Endothelial cell of umbilical vein (primary cell): ENCODE data around the gene USP27X. TPM values are rescaled to one million over a fixed set of nuclear protein-coding genes. Genes with fewer than 3 reads are reported as not detected.

Source experiments
- BruUV-seq: library from RNA; stranded (reverse); fragments of 400-500 nt; replicated peaks from 2 replicates; lab custom pipeline; 2021; lab: Mats Ljungman, UMichigan
- CTCF ChIA-PET: fragments of 300-600, 350-600 bp; sonication (Branson Sonifier 250); formaldehyde crosslinking; loops from one replicate; lab custom pipeline; 2021; ENCODE audit warnings: antibody characterized with exemption, inconsistent platforms; lab: Charles Lee
- POLR2A ChIA-PET: fragments of 300-600, 350-600 bp; sonication (Branson Sonifier 250); formaldehyde crosslinking; loops from one replicate; lab custom pipeline; 2021; ENCODE audit warnings: antibody characterized with exemption, inconsistent platforms; lab: Charles Lee
- DNase-seq: peaks from one replicate; pipeline ENCODE4 v3.0.0-alpha.2; 2011; ENCODE audit warnings: low read depth, low spot score
- FAIRE-seq: peaks from 2 replicates; lab custom pipeline; 2011; peaks lifted over from hg19 to GRCh38; lab: Jason Lieb, UNC
- H2AFZ ChIP-seq: 2 replicates; pipeline ENCODE4 v1.6.0; 2012; ENCODE audit warnings: low read depth, low read length, control low read depth, inconsistent platforms
- H3K27ac ChIP-seq: 2 replicates; pipeline ENCODE4 v1.5.1; 2011; ENCODE audit warnings: low read depth, mild to moderate bottlenecking, control low read depth, low read length, moderate library complexity; ENCODE audit not compliant: insufficient read depth
- H3K27me3 ChIP-seq, 2 experiments: 2 replicates each; pipeline versions ENCODE4 v1.6.0 to v1.6.1; 2011; ENCODE audit warnings: low read length in 2 of 2, mixed read lengths in 1 of 2; ENCODE audit not compliant: control insufficient read depth in 2 of 2, insufficient read depth in 2 of 2
- H3K36me3 ChIP-seq, 2 experiments: 2 replicates in 1 of 2; 3 replicates in 1 of 2; pipeline ENCODE4 v1.5.1; 2011; ENCODE audit warnings: low read length in 2 of 2, mild to moderate bottlenecking in 1 of 2, moderate library complexity in 1 of 2; ENCODE audit not compliant: control insufficient read depth in 2 of 2, insufficient read depth in 2 of 2; ENCODE audit errors: extremely low read depth in 1 of 2
- H3K4me1 ChIP-seq: 3 replicates; pipeline ENCODE4 v1.5.1; 2011; ENCODE audit warnings: mild to moderate bottlenecking, low read length; ENCODE audit not compliant: control insufficient read depth, insufficient read depth; ENCODE audit errors: extremely low read depth
- H3K4me2 ChIP-seq: 2 replicates; pipeline ENCODE4 v1.6.1; 2011; ENCODE audit warnings: low read length, control low read depth, mixed read lengths; ENCODE audit not compliant: insufficient read depth
- H3K4me3 ChIP-seq, 3 experiments: fragments of 200-600 bp in 1 of 3; sonication (generic), shearing (Covaris generic) in 1 of 3; replicated peaks in 1 of 3; 2 replicates each; pipeline ENCODE4 v1.5.1; 2011 to 2016; ENCODE audit warnings: control low read depth in 3 of 3, low read length in 3 of 3, mild to moderate bottlenecking in 2 of 3, inconsistent platforms in 1 of 3, low read depth in 1 of 3, moderate library complexity in 1 of 3; ENCODE audit not compliant: insufficient read depth in 1 of 3
- H3K79me2 ChIP-seq: 2 replicates; pipeline ENCODE4 v1.6.0; 2012; ENCODE audit warnings: low read length, inconsistent platforms; ENCODE audit not compliant: control insufficient read depth, insufficient read depth
- H3K9ac ChIP-seq: replicated peaks from 2 replicates; pipeline ENCODE3; 2011; ENCODE audit warnings: low read length, control low read depth; ENCODE audit not compliant: insufficient read depth; ENCODE audit errors: extremely low read depth
- H3K9me1 ChIP-seq: replicated peaks from 3 replicates; pipeline ENCODE4 v1.6.0; 2011; ENCODE audit warnings: mild to moderate bottlenecking, low read length; ENCODE audit not compliant: control insufficient read depth, insufficient read depth; ENCODE audit errors: extremely low read depth
- H3K9me3 ChIP-seq: replicated peaks from 2 replicates; pipeline ENCODE4 v1.5.1; 2012; ENCODE audit warnings: low read length, inconsistent platforms; ENCODE audit not compliant: control insufficient read depth, insufficient read depth
- H4K20me1 ChIP-seq: replicated peaks from 2 replicates; pipeline ENCODE3; 2011; ENCODE audit warnings: mild to moderate bottlenecking, low read length; ENCODE audit not compliant: control insufficient read depth, insufficient read depth; ENCODE audit errors: extremely low read depth
- CTCF ChIP-seq, 2 donors: IDR thresholded peaks; 1 replicate in 1 of 2; 2 replicates in 1 of 2; pipeline ENCODE4 v1.5.1; 2011; ENCODE audit warnings: low read length in 2 of 2, mild to moderate bottlenecking in 2 of 2, moderate library complexity in 2 of 2, control low read depth in 1 of 2, inconsistent platforms in 1 of 2, low read depth in 1 of 2; ENCODE audit not compliant: insufficient read depth in 1 of 2; ENCODE audit errors: extremely low read depth in 1 of 2
- EZH2 ChIP-seq: IDR thresholded peaks from 2 replicates; pipeline ENCODE4 v1.6.1; 2012; ENCODE audit warnings: borderline replicate concordance, low read depth, mild to moderate bottlenecking, moderate library complexity, low read length, inconsistent platforms; ENCODE audit not compliant: severe bottlenecking
- FOS ChIP-seq: IDR thresholded peaks from 2 replicates; pipeline ENCODE4 v1.6.1; 2011; ENCODE audit warnings: mild to moderate bottlenecking, low read length, moderate library complexity, borderline replicate concordance; ENCODE audit not compliant: insufficient read depth
- GATA2 ChIP-seq: IDR thresholded peaks from 2 replicates; pipeline ENCODE4 v1.7.0; 2011; ENCODE audit warnings: low read depth, mild to moderate bottlenecking, moderate library complexity, mixed read lengths, low read length; ENCODE audit not compliant: insufficient read length, insufficient read depth
- MAX ChIP-seq: IDR thresholded peaks from 2 replicates; pipeline ENCODE4 v1.6.1; 2011; ENCODE audit not compliant: insufficient read depth, insufficient read length
- POLR2A ChIP-seq: IDR thresholded peaks from 2 replicates; pipeline ENCODE4 v1.6.1; 2012; ENCODE audit warnings: low read depth, mild to moderate bottlenecking, control low read depth, low read length
- dilution Hi-C: fragments of 300-500 bp; cut with MboI; formaldehyde crosslinking; loops from one replicate; pipeline ENCODE4 v1.15.0; 2019; ENCODE audit warnings: low sequenced_read_pairs; ENCODE audit not compliant: extremely low pct_ligation_motif_present
- intact Hi-C: fragments of 100-400 bp; cut with micrococcal nuclease; formaldehyde crosslinking; loops from one replicate; pipeline ENCODE4 v1.10.0; 2022
- polyA plus RNA-seq, 4 experiments: library from polyadenylated mRNA; depleted of rRNA in 3 of 4; stranded (reverse) in 3 of 4; unstranded in 1 of 4; fragments of >200 nt; gene quantifications; 2 replicates each; pipeline versions ENCODE4 v1.2.1 to v1.2.3, GENCODE V29; 2011 to 2012; ENCODE audit warnings: missing spikeins in 1 of 4
- total RNA-seq: library from RNA; stranded (reverse); gene quantifications from 2 replicates; pipeline ENCODE4 v1.2.3, GENCODE V29; 2021

USP27X gene
- total and polyA plus RNA-seq, 2 donors (not counting 3 experiments of a cell fraction or from before 2014, with no cell fraction given): 2.2 to 2.3 TPM

- Histone ChIP-seq H3K4me2 (no peak overlapping the region), H2AFZ (no peak overlapping the region), H3K79me2 (no peaks in the 10 kb centered on the region), H4K20me1 (no peaks in the 10 kb centered on the region), H3K36me3 (no peaks in the 10 kb centered on the region), H3K27ac (no peak overlapping the region), H3K9ac (no peak overlapping the region), H3K27me3 (no peaks in the 10 kb centered on the region), H3K4me3 (no peak overlapping the region), H3K4me1 (no peaks in the 10 kb centered on the region), H3K9me3 (no peaks in the 10 kb centered on the region), H3K9me1 (no peaks in the 10 kb centered on the region)
- ChIA-PET POLR2A (no interaction called here), CTCF (no interaction called here)
- intact Hi-C loops: no loop called here
- TF ChIP-seq CTCF (IDR thresholded peaks at IDR 0.05; ENCODE audit: extremely low read depth in 1 of 2, insufficient read depth in 1 of 2, low read depth in 1 of 2, low read length in 2 of 2): no peak
- TF ChIP-seq FOS: no peak
- TF ChIP-seq EZH2: no peak
- TF ChIP-seq MAX: no peak
- TF ChIP-seq GATA2: no peak
- no peak for TF ChIP-seq POLR2A
- dilution Hi-C loops: no loop called here
- no TSS peak for BruUV-seq
- FAIRE-seq (peak; percentile 8), DNase-seq (no peak)
Measured at GRCh38 chrX:49845701-49846403, 33.4 kb upstream of the USP27X start.
